Ectodermal cell (in vitro differentiated cells): ENCODE results near the gene BANK1.

ENCODE experiments used
- H3K27ac ChIP-seq: 2 replicates; pipeline ENCODE4 v1.7.0; 2013; ENCODE audit warnings: mild to moderate bottlenecking, low read depth, low read length; ENCODE audit not compliant: insufficient read depth, poor library complexity, severe bottlenecking
- H3K27me3 ChIP-seq: 2 replicates; pipeline ENCODE4 v1.7.0; 2013; ENCODE audit warnings: mild to moderate bottlenecking, low read length; ENCODE audit not compliant: insufficient read depth, control insufficient read depth, poor library complexity, severe bottlenecking
- H3K36me3 ChIP-seq: one replicate; pipeline ENCODE4 v1.7.0; 2013; ENCODE audit warnings: low read length; ENCODE audit not compliant: control insufficient read depth, insufficient read depth
- H3K4me1 ChIP-seq: one replicate; pipeline ENCODE4 v1.7.0; 2013; ENCODE audit warnings: low read length; ENCODE audit not compliant: control insufficient read depth, insufficient read depth
- H3K4me3 ChIP-seq: 2 replicates; pipeline ENCODE4 v1.7.0; 2013; ENCODE audit warnings: low read depth, low read length, control low read depth; ENCODE audit not compliant: insufficient read depth
- H3K9me3 ChIP-seq: 2 replicates; pipeline ENCODE4 v1.7.0; 2013; ENCODE audit warnings: mild to moderate bottlenecking, low read length, moderate library complexity; ENCODE audit not compliant: control insufficient read depth
- WGBS, 2 experiments: methylation state at CpG; one replicate each; pipeline ENCODE4 v1.1.7; 2013; ENCODE audit warnings: missing lambda C conversion rate in 2 of 2; 5-methylcytosine and 5-hydroxymethylcytosine counted together

BANK1 gene

GRCh38 chr4:101782546-101782945, 8.0 kb upstream of the BANK1 start:
- 89 to 91% methylated on average over 2 of the region's 2 CpGs for WGBS, 2 experiments
- no peak overlapping the region for H3K4me3 ChIP-seq
- H3K9me3 ChIP-seq = no peaks in the 10 kb centered on the region
- H3K4me1 ChIP-seq = peaks cover 6% of the 10 kb centered on the region
- no peak overlapping the region for H3K27ac ChIP-seq
- H3K27me3 ChIP-seq = no peaks in the 10 kb centered on the region
- H3K36me3 ChIP-seq = no peaks in the 10 kb centered on the region

DNA sequence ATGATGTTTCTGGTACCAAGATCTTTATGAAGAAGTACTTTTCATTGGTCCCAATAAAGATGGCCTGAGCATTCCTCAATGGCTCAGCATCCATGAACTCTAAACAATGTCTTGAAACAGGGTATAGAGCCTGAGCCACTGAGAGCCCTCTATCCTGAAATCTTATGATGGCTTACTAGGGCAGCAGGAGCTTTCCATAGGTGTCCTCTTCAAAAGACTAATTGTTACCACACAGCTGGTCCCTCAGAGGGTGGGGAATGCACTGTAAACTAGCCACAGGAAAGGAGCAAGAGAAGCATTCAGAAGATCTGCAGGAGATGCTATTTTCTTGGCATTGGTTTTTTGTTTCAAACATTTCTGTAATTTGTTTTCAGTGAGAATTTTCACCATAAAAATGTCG, 5.6 kb upstream of the BANK1 start:
- no peaks in the 10 kb centered on the region for H3K27me3 ChIP-seq
- no peaks in the 10 kb centered on the region for H3K36me3 ChIP-seq
- H3K4me3 ChIP-seq = no peak overlapping the region
- peaks cover 6% of the 10 kb centered on the region for H3K4me1 ChIP-seq
- H3K27ac ChIP-seq = no peak overlapping the region
- H3K9me3 ChIP-seq = no peaks in the 10 kb centered on the region
- 20 to 22% methylated on average over 1 of the region's 1 CpG for WGBS, 2 experiments

- Histone ChIP-seq H3K27ac (no peak overlapping the region), H3K4me1 (peaks cover 6% of the 10 kb centered on the region), H3K36me3 (no peaks in the 10 kb centered on the region), H3K27me3 (no peaks in the 10 kb centered on the region), H3K4me3 (no peak overlapping the region), H3K9me3 (no peaks in the 10 kb centered on the region)
- 75 to 86% methylated on average over 1 of the region's 1 CpG for WGBS, 2 experiments
Measured at GRCh38 chr4:101785486-101785885, 5.0 kb upstream of the BANK1 start.

DNA sequence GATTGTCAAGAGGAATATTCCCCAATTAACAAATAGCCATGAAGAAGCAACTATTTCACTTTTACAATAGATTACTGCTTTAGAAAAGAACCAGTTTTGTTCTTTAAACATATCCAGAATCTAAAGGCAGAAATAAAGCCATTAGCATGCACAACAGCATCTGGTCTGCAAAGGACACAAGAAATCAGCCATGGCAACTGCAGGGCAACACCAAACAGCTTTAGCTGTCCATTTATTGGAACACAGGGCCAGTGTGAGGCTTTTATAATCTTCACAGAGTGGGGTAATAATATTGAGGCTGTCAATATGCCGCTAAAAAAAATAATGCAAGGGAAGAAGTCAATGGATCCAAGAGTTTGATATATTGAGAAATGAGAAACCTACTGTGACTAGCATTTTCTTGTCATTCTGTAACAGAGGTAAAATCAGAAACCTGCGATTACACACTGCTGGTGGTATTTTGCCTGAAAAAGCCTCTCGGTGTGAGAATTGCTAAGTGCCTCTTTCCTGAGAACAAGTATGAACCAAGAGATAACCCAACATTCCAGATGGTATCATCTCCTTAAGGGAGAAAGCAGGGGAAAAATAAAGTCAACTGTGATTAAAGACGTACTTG, 2.7 kb upstream of the BANK1 start:
- Histone ChIP-seq H3K9me3 (no peaks in the 10 kb centered on the region), H3K4me3 (no peak overlapping the region), H3K27me3 (no peaks in the 10 kb centered on the region), H3K4me1 (peaks cover 10% of the 10 kb centered on the region), H3K27ac (no peak overlapping the region), H3K36me3 (no peaks in the 10 kb centered on the region)
- 92 to 94% methylated on average over 3 to 4 of the region's 4 CpGs for WGBS, 2 experiments

DNA sequence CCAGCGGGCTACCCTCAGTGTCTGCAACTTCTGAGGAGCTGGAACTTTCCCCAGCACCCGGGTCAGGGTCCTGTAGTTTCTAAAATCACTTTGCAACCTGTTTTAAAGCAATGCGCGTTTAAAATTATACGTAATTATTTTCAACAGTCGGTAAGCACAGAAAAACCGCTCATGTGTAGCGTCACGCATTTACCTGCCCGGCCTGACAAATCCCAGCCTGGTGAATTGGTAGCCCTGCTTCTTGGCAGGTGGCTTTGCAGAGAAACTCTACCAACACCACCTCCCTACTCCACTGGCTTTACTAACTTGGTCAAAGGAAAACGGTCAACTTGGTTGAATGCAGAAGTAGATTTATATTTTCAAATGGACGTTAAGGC, 640 bp downstream of the BANK1 start:
- no peaks in the 10 kb centered on the region for H3K27me3 ChIP-seq
- no peak overlapping the region for H3K27ac ChIP-seq
- H3K4me3 ChIP-seq = peak overlapping the region; percentile 39
- H3K36me3 ChIP-seq = no peaks in the 10 kb centered on the region
- H3K9me3 ChIP-seq = no peaks in the 10 kb centered on the region
- H3K4me1 ChIP-seq = peaks cover 3% of the 10 kb centered on the region
- WGBS, 2 experiments = 63% methylated on average over 10 to 12 of the region's 12 CpGs

GRCh38 chr4:101792056-101792590, 1.6 kb downstream of the BANK1 start:
- Histone ChIP-seq H3K9me3 (no peaks in the 10 kb centered on the region), H3K27me3 (no peaks in the 10 kb centered on the region), H3K4me3 (no peak overlapping the region), H3K36me3 (no peaks in the 10 kb centered on the region), H3K4me1 (peaks cover 3% of the 10 kb centered on the region), H3K27ac (no peak overlapping the region)
- WGBS, 2 experiments = 94 to 95% methylated on average over 3 to 4 of the region's 4 CpGs

DNA sequence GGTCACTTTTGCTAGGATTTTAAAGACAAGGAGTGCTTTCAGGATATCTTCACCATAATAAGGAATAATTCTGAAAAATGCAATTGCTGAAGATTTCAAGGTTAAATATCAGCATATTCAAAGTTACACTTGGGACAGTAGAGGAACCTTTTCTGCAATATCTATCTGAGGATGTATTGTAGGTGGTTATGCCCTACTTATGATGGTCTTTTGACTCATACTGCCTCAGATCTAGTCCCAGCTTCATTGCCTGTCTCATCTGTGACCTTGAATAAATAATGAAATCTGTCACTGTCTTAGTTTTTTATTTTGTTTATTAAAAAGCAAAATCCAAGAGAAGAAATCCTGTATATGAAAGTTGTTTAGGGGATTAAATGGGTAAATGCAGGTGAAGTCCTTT, 2.9 kb downstream of the BANK1 start:
- Histone ChIP-seq H3K27me3 (no peaks in the 10 kb centered on the region), H3K4me3 (no peak overlapping the region), H3K9me3 (no peaks in the 10 kb centered on the region), H3K27ac (no peak overlapping the region), H3K4me1 (peaks cover 3% of the 10 kb centered on the region), H3K36me3 (no peaks in the 10 kb centered on the region)

DNA sequence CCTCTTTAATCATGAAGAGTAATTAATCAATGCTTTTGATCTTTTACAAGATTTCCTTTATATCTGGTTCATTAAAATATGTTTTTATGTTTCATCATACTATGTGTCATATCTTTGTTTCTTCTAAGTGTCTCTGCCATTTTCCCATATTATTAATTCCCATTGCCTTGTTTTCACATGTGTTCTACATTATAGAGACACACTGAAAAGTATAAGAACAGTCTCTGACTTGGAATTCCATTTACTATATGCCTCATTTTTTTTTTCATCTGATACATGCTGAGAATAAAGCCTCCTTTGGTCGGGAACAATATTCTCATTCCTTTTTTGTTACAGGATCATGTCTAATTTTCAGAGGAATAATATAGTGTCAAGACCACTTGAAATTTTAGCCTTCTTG, 4.3 kb downstream of the BANK1 start:
- H3K4me1 ChIP-seq = peaks cover 3% of the 10 kb centered on the region
- 90 to 95% methylated on average over 1 of the region's 1 CpG for WGBS, 2 experiments
- H3K9me3 ChIP-seq = no peaks in the 10 kb centered on the region
- H3K27me3 ChIP-seq = no peaks in the 10 kb centered on the region
- H3K4me3 ChIP-seq = no peak overlapping the region
- no peak overlapping the region for H3K27ac ChIP-seq
- no peaks in the 10 kb centered on the region for H3K36me3 ChIP-seq

- Histone ChIP-seq H3K9me3 (no peaks in the 10 kb centered on the region), H3K4me3 (no peak overlapping the region), H3K4me1 (peaks cover 3% of the 10 kb centered on the region), H3K27me3 (no peaks in the 10 kb centered on the region), H3K27ac (no peak overlapping the region), H3K36me3 (no peaks in the 10 kb centered on the region)
Measured at GRCh38 chr4:101795704-101796103, 5.2 kb downstream of the BANK1 start.

DNA sequence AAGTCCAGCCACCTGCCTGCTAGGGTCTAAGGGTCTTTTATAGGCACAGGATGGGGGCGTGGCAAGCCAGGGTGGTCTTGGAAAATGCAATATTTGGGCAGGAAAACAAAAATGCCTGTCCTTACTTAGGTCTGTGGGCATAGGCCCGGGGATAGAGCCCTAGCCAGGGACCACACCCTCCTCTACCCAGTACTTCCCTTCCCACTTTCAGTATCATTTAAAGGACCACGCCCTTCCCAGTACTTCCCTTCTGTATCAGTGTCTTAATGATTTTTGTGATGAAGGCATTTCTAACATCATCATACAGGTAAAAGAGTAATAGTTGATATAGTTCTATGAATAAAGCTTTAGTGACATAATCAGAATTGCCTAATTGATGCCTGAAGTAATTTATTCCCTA, 11.4 kb downstream of the BANK1 start:
- H3K4me3 ChIP-seq = no peak overlapping the region
- H3K4me1 ChIP-seq = no peaks in the 10 kb centered on the region
- no peaks in the 10 kb centered on the region for H3K27me3 ChIP-seq
- no peaks in the 10 kb centered on the region for H3K9me3 ChIP-seq
- no peaks in the 10 kb centered on the region for H3K36me3 ChIP-seq
- no peak overlapping the region for H3K27ac ChIP-seq
- WGBS, 2 experiments = 86 to 91% methylated on average over 2 to 3 of the region's 3 CpGs

- H3K4me3 ChIP-seq = no peak overlapping the region
- no peaks in the 10 kb centered on the region for H3K36me3 ChIP-seq
- 80 to 85% methylated on average over 1 of the region's 2 CpGs for WGBS, 2 experiments
- H3K9me3 ChIP-seq = no peaks in the 10 kb centered on the region
- H3K4me1 ChIP-seq = no peaks in the 10 kb centered on the region
- H3K27me3 ChIP-seq = no peaks in the 10 kb centered on the region
- H3K27ac ChIP-seq = no peak overlapping the region
Measured at GRCh38 chr4:101806914-101807313, 16.4 kb downstream of the BANK1 start.
